NCI-H1092 (cell line): ENCODE measurements around the gene MYO1D.
A peak's percentile ranks its signal among the peaks of the same experiment; 100 is the strongest.
"Not testable (repeated sequence)": the region's sequence is repeated elsewhere in the genome, so short reads cannot be mapped to it uniquely, and the experiment has no call there.

Experiments used
- DNase-seq: peaks from one replicate; lab custom pipeline; 2025; lab: John Stamatoyannopoulos, UW

MYO1D gene

DNA sequence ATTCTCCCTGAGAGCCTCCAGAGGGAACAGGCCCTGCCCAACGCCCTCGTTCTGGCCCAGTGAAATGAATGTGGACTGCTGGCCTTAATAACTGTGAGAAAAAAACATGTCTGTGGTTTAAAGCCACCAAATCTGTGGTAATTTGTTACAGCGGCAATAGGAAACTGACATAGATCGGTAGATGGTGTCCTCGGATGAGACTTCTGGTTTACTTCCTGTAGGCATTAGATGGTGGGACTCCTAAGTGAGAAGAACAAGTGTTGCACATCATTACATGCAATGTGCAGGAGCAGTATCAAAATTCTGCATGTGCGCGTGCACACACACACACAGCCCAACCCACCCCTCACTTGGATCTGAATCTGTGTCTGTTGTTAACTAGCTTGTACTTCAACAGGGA, 348.1 kb downstream of the MYO1D start:
- no peak for DNase-seq

DNA sequence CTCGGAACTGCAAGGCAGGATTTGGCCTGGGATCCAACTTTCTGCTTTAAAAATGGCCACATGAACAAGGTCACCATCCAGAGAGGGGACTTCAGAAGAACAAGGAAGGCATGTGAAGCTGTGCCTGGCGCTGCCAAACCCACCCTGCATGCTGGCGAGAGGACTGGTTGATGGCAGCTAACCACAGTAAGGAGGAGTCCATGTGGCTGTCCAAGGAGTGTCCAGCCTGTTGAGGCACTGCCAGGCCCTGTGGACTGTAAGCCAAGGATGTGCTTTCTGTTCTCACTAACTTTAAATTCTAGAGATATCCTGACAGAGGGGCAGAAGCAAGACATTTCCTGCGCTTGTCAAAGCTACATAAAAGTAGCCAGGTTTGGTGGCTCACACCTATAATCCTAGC, 349.8 kb downstream of the MYO1D start:
- DNase-seq: no peak

DNA sequence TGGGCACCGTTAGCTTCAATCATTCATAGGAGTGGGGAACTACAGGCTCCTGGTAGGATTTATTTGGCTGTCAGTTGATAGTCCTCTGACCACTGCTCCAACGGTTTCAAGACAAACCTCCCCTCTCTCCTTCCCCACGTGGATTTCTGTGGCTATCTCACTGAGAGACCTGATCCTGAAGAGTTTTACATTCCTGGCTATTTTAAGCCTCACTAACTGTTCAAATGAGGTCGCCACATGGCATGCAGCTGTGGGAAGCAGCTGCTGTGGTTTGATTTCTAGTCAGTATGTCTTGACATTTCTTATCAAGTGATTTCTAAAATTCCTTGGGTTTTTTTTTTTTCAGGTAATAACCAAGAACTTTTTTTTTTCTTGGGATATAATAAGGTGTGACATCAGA, 351.8 kb downstream of the MYO1D start:
- DNase-seq: no peak

DNA sequence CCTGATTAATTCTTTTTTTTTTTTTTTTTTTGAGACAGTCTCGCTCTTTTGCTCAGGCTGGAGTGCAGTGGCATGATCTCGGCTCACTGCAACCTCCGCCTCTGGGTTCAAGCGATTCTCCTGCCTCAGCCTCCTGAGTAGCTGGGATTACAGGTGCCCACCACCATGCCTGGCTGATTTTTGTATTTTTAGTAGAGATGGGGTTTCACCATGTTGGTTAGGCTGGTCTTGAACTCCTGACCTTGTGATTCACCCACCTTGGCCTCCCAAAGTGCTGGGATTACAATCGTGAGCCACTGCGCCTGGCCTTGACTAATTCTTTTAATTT, 352.4 kb downstream of the MYO1D start:
- not testable (repeated sequence) for DNase-seq

DNA sequence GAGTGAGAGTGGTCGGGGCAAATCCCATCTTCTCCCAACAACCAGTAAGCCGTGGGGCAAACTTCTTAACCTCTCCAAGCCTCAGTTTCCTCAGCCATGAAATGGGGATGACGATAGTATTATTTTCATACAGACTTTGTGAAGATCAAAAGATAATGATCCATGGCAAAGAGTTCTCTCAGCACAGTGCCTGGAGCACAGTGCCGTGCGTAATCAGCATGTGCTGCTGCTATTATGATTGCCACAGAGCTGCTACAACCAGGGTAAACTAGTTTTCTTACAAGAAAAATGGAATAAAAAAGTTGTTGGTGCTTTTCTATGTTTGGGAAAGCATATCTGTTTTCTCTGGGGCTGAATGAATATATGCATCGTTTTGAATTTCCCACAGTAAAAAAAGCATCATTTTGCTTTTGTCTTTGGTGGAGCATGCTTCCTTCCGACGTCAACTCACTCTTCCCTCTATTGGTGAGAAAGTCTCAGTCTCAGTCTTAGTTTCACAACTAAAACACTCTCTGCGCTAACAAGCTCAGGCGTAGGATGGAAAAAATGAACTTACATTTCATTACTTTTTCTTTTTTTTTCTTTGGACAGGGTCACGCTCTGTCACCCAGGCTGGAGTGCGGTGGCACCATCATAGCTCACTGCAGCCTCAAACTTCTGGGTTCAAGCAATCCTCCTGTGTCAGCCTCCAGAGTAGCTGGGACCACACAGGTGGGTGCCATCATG, 352.9 kb downstream of the MYO1D start:
- DNase-seq: no peak

DNA sequence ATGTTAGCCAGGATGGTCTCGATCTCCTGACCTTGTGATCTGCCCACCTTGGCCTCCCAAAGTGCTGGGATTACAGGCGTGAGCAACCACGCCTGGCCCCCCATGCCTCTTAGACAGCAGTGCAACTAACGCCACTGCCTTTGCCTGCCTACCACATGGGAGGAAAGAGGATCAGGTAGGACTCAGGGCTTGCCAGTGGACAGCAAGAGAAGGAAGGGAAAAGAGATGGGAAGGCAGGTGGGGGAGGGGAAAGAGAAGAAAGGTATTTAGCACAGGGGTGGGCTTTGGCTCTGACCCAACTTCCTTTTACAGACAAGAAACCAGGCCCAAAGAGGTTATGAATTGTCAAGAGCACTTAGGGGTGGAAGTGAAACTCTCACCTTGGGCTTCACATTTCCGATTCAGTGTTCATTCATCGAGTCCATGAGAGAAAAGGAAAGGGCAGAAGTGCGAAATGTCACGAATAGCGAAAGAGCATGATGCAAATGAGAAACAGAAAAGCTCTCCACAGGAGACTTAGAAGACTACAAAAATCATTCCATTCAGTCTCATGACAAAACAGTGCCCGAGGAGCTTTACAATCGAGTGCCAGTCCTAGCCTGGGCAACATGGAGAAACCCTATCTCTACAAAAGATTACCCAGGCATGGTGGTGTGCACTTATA, 353.8 kb downstream of the MYO1D start:
- DNase-seq: no peak

DNA sequence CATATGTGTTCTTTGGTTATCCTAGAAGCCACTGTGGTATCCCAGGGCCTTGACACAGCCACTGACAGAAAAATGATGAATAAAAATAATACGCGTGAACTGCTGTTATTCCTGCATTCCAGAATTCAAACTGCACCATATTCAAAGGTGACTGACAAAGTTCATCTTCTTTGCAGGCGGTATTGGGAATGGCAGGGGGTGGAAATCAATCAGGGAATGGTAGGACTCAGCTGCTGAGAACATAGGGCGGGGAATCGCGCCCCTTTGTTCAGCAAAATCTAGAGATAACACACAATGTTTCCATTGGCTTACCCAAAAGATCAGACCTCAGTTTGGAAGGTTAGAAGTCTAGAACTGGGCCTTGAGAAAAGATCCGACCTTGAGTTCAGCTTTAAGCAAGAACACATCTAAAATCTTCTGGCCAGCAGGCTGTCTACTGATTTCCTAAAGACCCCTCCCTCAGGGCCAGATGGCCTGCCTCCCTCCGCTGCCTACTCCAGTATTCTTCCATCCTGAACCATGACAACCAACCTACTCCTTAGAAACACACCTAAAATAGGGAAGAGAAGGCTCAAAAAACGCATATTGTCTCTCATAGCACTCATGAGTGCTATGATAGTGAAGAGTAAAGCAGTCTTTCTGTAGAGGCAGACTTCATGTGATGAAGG, 356.1 kb downstream of the MYO1D start:
- no peak for DNase-seq

DNA sequence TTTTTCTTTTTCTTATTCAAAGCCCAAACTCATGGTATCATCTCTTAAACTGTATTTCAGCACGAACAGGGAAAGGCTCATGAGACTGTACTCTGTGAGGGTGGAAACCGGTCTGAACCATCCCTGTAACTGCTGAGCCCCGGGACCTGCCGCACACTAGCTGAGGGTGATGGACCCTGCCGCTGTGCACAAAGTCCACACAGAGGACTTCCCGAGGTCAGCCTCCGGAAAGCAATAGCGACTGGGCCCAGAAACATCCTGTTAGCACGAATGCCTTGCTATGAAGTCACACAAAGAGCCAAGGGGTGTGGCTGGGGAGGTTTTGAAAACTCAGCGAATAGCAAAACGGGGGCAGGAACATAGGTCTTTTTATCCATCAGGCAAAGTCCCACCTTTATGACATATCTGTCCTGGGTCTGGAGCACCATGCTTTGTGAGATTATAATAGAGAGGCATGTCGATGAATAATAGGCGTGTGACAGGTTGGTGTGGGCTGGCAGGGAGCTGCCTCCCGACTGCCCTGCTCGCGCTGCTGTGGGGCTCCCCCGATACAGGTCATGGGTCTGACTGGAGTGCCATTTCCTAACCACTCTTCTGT, 356.7 kb downstream of the MYO1D start:
- DNase-seq: no peak

DNA sequence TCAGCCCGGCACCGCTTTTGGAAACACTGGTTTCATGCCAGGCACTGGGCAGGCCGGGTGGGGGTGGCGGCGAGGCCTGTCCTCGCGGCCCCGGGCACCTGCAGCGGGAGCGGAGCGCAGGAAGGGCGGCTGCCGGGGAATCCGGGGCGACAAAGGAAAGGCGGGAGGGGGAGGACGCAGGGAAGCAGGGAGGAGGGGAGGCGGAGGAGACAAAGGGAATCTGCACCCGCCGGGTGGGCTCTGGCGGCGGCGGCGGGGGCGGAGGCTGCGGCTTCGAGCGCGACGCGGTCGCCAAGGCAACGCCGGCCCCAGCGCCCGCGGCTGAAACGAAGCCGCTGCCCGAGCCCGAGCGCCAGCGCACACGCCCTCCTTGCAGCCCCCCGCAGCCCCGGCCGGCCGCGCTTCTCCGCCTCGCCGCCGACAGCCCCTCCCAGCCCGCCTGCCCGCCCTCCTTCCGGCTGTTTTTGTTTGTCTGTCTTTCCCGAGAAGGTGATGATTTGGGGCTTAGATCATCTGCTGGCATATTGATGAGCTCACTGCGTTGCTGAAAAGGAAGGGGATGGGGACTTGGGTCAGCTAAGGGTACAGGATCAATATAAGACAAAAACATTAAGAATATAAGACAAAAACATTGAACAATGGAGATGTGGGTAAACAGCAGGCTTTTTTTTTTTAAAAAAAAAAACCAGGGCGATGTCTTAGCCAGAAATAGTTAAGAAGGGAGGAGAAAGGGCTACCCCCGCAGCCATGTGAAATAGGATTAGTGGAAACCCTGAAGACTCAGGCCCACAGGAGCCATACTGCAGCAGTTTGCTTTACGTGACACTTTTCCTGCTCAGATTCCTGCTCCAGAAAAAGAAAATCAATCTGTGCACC, 357.5 kb downstream of the MYO1D start:
- DNase-seq: peak; percentile 89

DNA sequence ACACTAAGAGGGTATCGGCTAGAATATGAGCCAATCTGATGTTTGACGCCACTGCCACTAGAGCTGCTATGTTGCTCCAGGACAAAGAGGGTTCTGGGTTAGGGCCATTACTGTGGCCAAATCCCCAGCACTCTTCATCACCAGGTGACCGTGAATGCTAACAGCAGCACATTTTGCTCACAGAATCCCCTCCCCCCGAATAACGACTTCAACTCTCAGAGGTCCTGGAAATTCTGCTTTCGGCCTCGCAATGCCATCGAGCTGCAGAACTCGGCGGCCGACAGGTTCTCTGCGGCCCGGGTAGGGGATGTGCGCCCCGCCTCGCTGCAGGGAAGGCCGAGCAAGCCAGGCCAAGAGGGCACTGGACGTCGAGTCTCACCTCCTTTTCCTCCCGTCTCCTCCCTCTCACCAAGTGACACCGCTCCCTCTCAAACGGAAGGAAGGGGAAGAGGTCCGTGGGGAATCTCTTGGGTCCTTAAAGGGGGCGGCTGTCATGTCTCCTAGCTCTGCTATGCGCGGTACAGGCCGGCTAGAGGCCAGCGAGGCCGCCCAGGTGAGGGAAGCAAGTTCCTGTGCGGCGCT, 358.2 kb downstream of the MYO1D start:
- DNase-seq: no peak

DNA sequence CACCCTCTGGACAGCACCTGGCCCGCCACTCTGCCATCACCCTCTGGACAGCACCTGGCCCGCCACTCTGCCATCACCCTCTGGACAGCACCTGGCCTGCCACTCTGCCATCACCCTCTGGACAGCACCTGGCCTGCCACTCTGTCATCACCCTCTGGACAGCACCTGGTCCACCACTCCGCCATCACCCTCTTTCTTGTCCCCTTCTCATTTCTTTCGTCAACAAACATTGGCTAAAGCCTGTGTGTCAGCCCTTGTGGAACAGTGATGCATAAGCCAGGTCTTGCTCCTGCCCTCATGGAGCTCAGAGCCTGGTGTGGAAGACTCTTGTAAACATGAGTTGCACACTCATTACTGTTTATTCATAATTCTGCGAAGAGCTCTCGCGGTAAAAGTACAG, 358.9 kb downstream of the MYO1D start:
- DNase-seq: no peak

DNA sequence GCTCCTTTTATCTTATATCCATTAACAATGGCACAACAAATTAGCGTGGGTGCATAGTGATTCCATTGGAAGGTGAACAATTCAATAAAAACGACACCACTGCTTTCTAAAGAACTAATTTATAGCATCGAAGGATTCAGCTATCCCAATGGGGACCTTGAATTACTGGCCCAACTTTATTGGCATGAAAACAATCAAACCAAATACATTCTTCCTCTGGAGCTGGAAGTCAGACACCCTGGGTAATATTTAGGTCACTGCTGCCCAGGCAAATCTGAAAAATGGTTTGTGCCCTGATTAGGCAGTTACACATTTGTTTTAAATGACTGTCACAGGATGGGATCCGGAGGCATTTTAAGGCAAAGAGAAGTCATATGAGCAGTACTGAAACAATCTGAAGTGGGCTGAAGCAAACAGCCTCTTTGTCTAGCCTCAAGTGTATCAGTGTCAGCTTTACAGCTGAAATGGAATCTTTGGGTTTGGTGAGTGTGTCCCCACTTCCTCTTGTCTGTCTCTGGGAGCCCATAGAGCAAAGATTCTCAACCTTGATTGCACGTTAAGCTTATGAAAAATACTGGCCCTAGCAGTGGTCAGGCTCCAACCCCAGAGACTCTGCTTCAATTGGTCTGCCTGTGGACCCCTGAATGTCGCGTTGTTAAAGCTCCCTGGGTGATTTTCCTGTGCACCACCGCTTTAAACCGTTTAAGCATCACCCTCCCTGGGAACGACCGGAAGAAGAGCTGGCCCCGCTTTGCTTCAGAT, 359.8 kb downstream of the MYO1D start:
- DNase-seq: no peak

DNA sequence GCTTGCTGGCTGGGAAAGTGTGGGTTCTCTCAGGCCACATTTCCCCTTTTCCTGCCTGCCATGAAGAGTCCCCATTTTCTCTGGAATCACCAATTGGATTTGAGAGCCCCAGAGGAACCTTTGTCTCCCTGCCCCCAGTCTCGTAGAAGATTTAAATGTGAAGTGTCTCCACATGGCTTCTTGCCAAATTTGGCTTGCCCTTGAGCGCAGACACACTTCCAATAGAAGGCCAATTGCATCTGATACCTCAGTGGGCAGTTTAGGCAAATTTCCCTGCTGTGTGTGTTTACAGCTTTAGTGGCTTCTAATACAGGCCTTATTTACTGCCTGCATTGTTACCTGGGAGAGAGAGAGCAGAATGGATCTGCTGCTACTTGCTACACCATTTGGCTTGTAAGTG, 360.5 kb downstream of the MYO1D start:
- peak; percentile 88 for DNase-seq

DNA sequence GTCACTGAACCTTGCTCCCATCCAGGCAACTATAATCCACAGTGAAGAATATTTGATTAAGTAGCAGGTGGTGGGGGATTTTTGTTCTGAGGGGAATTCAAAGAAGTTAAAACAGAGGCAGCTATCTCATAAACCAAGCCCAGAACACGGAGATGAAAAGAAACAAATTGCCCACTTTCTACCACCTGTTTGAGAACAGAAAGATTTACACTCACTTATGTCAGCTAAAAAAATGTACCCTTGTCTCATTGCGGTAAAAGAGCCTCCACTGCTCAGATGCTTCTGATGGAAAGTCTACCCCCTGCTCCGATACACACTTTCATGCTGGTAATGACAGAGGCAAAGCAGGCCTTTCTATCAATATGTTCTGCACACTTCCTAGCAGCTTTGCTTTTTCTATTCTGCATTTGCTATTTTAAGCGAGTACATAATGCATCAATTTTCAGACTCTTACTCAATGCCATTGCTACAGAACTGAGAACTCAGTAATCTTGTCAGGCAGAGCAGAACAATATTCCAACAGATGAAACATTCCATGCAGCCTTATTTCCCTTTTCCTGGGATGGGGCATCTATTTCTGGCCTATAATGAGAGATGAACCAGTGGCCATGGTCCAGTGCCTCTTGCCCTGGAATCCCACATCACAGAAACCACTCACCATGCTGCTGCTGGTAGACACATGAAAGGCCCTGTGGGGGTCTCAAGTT, 361.1 kb downstream of the MYO1D start:
- DNase-seq: no peak

DNA sequence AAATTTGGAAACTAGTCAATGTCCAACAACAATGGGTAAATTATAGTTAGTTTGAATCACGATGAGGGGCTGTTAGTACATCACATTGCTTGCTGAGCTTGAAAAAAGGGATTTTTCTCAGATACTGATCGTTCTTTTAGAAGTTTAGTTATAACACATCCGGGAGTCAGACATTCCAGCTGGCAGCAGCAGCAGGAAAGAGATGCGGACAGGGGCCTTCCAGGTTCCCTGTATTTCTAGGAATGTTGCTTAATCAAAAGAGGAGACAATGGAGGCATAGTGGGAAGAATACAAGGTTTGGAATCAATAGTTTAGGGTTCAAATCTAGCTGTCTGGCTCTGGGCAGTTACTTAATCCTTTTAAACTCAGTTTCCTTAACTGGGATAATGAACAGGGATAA, 362.3 kb downstream of the MYO1D start:
- DNase-seq: no peak

DNA sequence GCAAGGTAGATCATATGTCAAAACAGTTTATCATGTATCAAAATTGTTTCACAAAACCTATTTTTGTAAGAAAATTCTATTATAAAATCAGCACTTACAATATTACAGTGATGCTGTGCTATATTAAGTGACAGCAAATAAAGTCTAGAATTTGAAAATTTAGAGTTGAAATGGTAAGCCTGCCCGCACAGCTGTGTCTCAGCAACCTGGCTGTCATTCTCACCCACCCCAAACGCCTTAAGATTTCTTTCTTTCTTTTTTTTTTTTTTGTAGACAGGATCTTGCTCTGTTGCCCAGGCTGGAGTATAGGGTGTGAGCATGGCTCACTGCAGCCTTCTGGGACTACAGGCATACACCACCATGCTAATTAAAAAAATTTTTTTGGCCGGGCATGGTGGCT, 363.3 kb downstream of the MYO1D start:
- DNase-seq: no peak

DNA sequence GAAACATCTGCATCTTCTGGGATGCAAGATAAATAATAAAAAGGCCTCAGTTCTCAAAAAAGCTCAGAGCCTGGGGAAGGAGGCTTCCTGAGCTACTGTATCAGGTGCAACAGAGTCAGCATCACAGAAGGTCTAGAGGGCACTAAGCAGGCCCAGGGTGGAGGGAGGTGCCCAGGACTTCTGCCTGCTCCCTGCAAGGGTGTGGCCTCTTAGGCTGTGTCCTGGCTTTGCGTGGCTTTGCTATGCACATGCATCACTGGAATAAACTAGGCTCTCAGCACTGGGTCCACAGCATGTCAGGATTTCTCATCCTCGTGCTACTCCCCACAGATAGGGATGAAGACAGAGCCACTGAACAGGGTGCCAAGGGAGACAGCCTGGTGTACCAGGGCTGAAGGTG, 364.6 kb downstream of the MYO1D start:
- no peak for DNase-seq

DNA sequence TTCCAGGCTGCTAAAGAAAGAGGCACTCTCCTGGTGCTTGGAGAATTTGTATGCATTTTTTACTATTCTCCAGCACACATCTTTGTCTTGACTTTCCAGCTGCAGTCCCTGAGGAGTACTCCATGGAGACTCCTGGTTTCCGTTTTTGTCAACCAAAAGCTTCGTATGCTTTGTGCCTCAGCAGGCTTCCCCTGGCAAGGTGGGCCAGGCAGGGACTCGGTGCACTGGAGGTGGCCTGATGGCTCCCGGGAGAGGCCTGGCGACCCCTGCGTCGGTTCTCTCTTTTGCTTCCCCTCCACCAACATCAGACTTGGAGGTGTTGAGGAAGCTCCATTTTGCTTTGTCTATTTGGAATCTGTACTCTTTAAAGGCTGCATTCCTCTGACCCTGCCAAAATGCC, 366.5 kb downstream of the MYO1D start:
- no peak for DNase-seq

DNA sequence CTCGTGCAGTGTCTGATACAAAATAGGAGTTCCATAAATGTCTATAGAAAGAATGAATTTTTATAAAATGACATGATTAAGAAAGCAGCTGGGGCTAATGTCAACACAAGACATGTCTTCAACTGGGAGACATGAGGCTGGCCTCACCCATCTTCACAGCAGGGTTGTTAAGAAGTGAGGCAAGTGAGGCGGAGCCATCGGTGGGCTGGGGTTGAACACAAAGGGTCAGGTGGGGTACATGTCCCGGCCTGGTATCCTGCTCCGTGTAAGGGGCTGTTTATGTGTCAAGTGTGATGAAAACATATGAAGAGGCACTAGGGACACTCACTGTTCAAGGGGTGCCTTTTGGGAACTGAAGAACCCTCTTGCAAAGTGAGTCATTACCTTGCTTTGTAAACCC, 368.0 kb downstream of the MYO1D start:
- DNase-seq: no peak
